SK-N-SH treated with all-trans-retinoic acid at 6 μM for 48 hours (cell line): ENCODE results near the gene FGD5.

Experiments
- ATAC-seq: fragments of 200-7000 bp; cut with Tn5 transposase; 3 replicates; pipeline ENCODE4 v1.9.1; 2020; ENCODE audit warnings: mild to moderate bottlenecking, moderate library complexity
- ARNTL ChIP-seq: fragments of 450-650 bp; formaldehyde crosslinking; IDR thresholded peaks from 2 replicates; pipeline ENCODE4 v1.5.0; 2020; ENCODE audit warnings: low read depth, mild to moderate bottlenecking, moderate library complexity, borderline replicate concordance
- BACH2 ChIP-seq: fragments of 250-450 bp; sonication (Bioruptor Pico); IDR thresholded peaks from 2 replicates; pipeline ENCODE4 v1.9.0; 2021; ENCODE audit warnings: mild to moderate bottlenecking, borderline replicate concordance
- CSDC2 ChIP-seq: fragments of 250-450 bp; sonication (Bioruptor Pico); IDR thresholded peaks from 2 replicates; pipeline ENCODE4 v1.5.0; 2020; ENCODE audit warnings: mild to moderate bottlenecking, moderate library complexity
- ESRRG ChIP-seq: fragments of 250-450 bp; sonication (Bioruptor Pico); IDR thresholded peaks from 2 replicates; pipeline ENCODE4 v1.6.1; 2021; ENCODE audit warnings: mild to moderate bottlenecking
- GLIS3 ChIP-seq: fragments of 250-450 bp; sonication (Bioruptor Pico); IDR thresholded peaks from 2 replicates; pipeline ENCODE4 v1.5.0; 2020; ENCODE audit warnings: mild to moderate bottlenecking, moderate library complexity
- OSR1 ChIP-seq: fragments of 250-450 bp; sonication (Bioruptor Pico); IDR thresholded peaks from 2 replicates; pipeline ENCODE4 v1.8.0; 2022; ENCODE audit warnings: moderate library complexity, mild to moderate bottlenecking, inconsistent platforms
- PPARA ChIP-seq: fragments of 250-450 bp; sonication (Bioruptor Pico); IDR thresholded peaks from 2 replicates; pipeline ENCODE4 v1.5.0; 2020; ENCODE audit warnings: mild to moderate bottlenecking, borderline replicate concordance
- RARB ChIP-seq: fragments of 250-450 bp; sonication (Bioruptor Pico); IDR thresholded peaks from 2 replicates; pipeline ENCODE4 v1.8.0; 2021; ENCODE audit warnings: mild to moderate bottlenecking, moderate library complexity
- SNAI2 ChIP-seq: fragments of 250-450 bp; sonication (Bioruptor Pico); IDR thresholded peaks from 2 replicates; pipeline ENCODE4 v1.5.0; 2020; ENCODE audit warnings: mild to moderate bottlenecking, moderate library complexity
- TCF4 ChIP-seq: fragments of 250-450 bp; sonication (Bioruptor Pico); IDR thresholded peaks from 2 replicates; pipeline ENCODE4 v1.8.0; 2021; ENCODE audit warnings: mild to moderate bottlenecking, moderate library complexity, borderline replicate concordance
- TOX ChIP-seq: fragments of 250-450 bp; sonication (Bioruptor Pico); IDR thresholded peaks from 2 replicates; pipeline ENCODE4 v1.8.0; 2021; ENCODE audit warnings: mild to moderate bottlenecking, moderate library complexity, borderline replicate concordance
- ZC3H10 ChIP-seq: fragments of 250-450 bp; sonication (Bioruptor Pico); IDR thresholded peaks from 2 replicates; pipeline ENCODE4 v1.5.1; 2021; ENCODE audit warnings: mild to moderate bottlenecking, moderate library complexity
- ZFP3 ChIP-seq: fragments of 250-450 bp; sonication (Bioruptor Pico); IDR thresholded peaks from 2 replicates; pipeline ENCODE4 v1.5.0; 2020; ENCODE audit warnings: mild to moderate bottlenecking, moderate library complexity
- ZFP30 ChIP-seq: fragments of 450-650 bp; formaldehyde crosslinking; IDR thresholded peaks from 2 replicates; pipeline ENCODE4 v1.5.0; 2022; ENCODE audit warnings: mild to moderate bottlenecking, moderate library complexity
- ZNF565 ChIP-seq: fragments of 450-650 bp; formaldehyde crosslinking; conservative IDR thresholded peaks from 2 replicates; pipeline ENCODE4 v1.5.0; 2020; ENCODE audit warnings: low read depth, mild to moderate bottlenecking, moderate library complexity
- ZNF70 ChIP-seq: fragments of 450-650 bp; formaldehyde crosslinking; IDR thresholded peaks from 2 replicates; pipeline ENCODE4 v1.5.0; 2020; ENCODE audit warnings: mild to moderate bottlenecking, moderate library complexity
- ZNF8 ChIP-seq: fragments of 450-650 bp; formaldehyde crosslinking; IDR thresholded peaks from 2 replicates; pipeline ENCODE4 v1.5.0; 2020; ENCODE audit warnings: mild to moderate bottlenecking, moderate library complexity
- TF ChIP-seq, protein P1 (sequence below): fragments of 250-450 bp; sonication (Bioruptor Pico); IDR thresholded peaks from 2 replicates; pipeline ENCODE4 v1.8.0; 2020; ENCODE audit warnings: mild to moderate bottlenecking, moderate library complexity, borderline replicate concordance
- TF ChIP-seq, protein P2 (sequence below): fragments of 250-450 bp; sonication (Bioruptor Pico); IDR thresholded peaks from 2 replicates; pipeline ENCODE4 v1.5.1; 2020; ENCODE audit warnings: low read depth, mild to moderate bottlenecking, moderate library complexity
- TF ChIP-seq, protein P3 (sequence below): fragments of 250-450 bp; sonication (Bioruptor Pico); IDR thresholded peaks from 2 replicates; pipeline ENCODE4 v1.5.1; 2021; ENCODE audit warnings: mild to moderate bottlenecking, moderate library complexity
- TF ChIP-seq, protein P4 (sequence below): fragments of 250-450 bp; sonication (Bioruptor Pico); IDR thresholded peaks from 2 replicates; pipeline ENCODE4 v1.5.0; 2020; ENCODE audit warnings: mild to moderate bottlenecking, moderate library complexity

Gene FGD5

DNA sequence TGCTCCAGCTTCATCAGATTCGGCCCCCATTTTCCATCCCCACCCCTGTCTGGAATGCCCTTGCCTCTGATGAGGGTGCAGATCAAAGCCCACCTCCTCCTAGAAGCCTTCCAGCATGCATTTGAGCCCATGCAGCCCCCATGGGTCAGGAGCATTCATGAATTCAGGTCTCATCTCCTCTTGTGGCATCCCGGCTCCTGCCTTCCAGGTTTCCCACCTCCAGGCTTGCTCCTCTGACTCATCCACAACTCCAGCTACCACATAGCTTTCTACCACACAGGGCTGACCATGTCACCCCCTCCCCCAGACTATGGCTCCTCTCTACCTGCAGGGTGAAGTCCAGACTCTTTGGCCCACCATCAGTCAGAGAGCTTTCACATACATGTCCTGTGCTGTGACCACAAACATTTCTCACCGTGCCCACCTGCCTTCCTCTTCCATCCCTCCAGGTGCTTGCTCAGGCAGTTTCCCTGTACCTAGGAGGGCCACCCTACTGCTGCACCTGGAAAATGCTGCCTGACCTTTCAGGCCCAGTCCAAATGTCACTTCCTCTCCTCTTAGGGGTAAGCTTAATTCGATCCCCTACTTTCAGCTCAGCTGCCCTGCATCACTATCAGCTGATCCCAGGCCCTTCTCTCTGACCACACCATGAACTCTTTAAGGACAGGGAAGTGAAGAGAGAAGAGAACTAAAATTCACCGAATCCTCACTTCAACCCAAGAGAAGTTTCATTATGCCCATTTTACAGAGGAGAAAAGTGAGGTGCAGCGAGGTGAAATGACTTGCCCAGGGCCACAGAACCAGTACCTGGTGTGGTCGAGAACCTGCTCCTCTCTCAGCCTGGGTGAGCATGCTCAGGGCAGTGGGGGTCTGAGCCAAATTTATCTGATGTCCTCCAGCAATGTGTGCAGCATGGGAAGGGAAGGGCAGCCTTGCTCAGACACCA is 13.7 kb upstream of the FGD5 start:
- no peak for TF ChIP-seq SNAI2 (CRISPR knock-in tag)
- TF ChIP-seq ZFP30 = no peak
- TF ChIP-seq, protein P1, sequence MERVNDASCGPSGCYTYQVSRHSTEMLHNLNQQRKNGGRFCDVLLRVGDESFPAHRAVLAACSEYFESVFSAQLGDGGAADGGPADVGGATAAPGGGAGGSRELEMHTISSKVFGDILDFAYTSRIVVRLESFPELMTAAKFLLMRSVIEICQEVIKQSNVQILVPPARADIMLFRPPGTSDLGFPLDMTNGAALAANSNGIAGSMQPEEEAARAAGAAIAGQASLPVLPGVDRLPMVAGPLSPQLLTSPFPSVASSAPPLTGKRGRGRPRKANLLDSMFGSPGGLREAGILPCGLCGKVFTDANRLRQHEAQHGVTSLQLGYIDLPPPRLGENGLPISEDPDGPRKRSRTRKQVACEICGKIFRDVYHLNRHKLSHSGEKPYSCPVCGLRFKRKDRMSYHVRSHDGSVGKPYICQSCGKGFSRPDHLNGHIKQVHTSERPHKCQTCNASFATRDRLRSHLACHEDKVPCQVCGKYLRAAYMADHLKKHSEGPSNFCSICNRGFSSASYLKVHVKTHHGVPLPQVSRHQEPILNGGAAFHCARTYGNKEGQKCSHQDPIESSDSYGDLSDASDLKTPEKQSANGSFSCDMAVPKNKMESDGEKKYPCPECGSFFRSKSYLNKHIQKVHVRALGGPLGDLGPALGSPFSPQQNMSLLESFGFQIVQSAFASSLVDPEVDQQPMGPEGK (CRISPR knock-in tag) = no peak
- TF ChIP-seq ZC3H10 = no peak
- TF ChIP-seq ZNF70 (CRISPR knock-in tag) = no peak
- TF ChIP-seq ZNF565 (CRISPR knock-in tag) = no peak
- TF ChIP-seq TCF4 = no peak
- no peak for TF ChIP-seq GLIS3 (CRISPR knock-in tag)
- no peak for TF ChIP-seq OSR1 (CRISPR knock-in tag)
- TF ChIP-seq, protein P2, sequence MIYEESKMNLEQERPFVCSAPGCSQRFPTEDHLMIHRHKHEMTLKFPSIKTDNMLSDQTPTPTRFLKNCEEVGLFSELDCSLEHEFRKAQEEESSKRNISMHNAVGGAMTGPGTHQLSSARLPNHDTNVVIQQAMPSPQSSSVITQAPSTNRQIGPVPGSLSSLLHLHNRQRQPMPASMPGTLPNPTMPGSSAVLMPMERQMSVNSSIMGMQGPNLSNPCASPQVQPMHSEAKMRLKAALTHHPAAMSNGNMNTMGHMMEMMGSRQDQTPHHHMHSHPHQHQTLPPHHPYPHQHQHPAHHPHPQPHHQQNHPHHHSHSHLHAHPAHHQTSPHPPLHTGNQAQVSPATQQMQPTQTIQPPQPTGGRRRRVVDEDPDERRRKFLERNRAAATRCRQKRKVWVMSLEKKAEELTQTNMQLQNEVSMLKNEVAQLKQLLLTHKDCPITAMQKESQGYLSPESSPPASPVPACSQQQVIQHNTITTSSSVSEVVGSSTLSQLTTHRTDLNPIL (CRISPR knock-in tag) = no peak
- TF ChIP-seq, protein P3, sequence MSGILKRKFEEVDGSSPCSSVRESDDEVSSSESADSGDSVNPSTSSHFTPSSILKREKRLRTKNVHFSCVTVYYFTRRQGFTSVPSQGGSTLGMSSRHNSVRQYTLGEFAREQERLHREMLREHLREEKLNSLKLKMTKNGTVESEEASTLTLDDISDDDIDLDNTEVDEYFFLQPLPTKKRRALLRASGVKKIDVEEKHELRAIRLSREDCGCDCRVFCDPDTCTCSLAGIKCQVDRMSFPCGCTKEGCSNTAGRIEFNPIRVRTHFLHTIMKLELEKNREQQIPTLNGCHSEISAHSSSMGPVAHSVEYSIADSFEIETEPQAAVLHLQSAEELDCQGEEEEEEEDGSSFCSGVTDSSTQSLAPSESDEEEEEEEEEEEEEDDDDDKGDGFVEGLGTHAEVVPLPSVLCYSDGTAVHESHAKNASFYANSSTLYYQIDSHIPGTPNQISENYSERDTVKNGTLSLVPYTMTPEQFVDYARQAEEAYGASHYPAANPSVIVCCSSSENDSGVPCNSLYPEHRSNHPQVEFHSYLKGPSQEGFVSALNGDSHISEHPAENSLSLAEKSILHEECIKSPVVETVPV = no peak
- no peak for TF ChIP-seq CSDC2
- TF ChIP-seq PPARA (CRISPR knock-in tag) = no peak
- TF ChIP-seq ZNF8 = no peak
- TF ChIP-seq ESRRG (CRISPR knock-in tag) = no peak
- no peak for TF ChIP-seq BACH2 (CRISPR knock-in tag)
- no peak for TF ChIP-seq ARNTL (CRISPR knock-in tag)
- no peak for TF ChIP-seq RARB (CRISPR knock-in tag)
- TF ChIP-seq, all 23 proteins: peak for 0
- ATAC-seq = no peak

DNA sequence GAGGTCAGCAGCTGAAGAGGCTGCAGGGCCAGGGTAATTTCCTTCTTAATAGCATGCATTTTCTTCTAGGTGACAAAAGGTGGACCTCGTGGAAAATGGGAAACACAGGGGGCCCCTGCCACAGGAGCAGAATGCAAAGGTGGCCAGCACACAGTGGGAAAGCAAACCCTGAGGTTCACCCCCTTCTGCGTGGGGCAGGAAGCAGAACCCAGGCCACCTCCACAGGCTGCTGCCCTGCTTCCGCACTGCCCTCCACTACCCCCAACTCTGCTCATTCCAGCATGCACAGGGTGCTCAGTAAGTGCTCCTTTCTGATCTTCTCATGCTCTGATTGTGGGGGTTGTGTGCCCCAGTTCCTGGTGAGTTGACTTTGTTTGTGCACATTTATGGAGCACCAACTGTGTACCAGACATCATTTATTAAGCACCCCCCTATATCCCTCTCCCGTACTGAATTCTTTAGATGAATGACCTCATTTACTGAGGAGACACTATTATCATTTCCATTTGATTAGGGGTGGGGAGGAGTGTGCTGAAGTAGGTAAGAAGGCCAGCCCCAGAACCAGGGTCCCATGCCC is 12.7 kb upstream of the FGD5 start:
- no peak for ATAC-seq
- TF ChIP-seq TCF4 (no peak), GLIS3 (CRISPR knock-in tag) (no peak), ZFP3 (no peak), ZC3H10 (no peak), ZNF565 (CRISPR knock-in tag) (no peak), PPARA (CRISPR knock-in tag) (no peak), SNAI2 (CRISPR knock-in tag) (no peak), ESRRG (CRISPR knock-in tag) (no peak), TOX (CRISPR knock-in tag) (no peak), ZFP30 (no peak)
- TF ChIP-seq, protein P4, sequence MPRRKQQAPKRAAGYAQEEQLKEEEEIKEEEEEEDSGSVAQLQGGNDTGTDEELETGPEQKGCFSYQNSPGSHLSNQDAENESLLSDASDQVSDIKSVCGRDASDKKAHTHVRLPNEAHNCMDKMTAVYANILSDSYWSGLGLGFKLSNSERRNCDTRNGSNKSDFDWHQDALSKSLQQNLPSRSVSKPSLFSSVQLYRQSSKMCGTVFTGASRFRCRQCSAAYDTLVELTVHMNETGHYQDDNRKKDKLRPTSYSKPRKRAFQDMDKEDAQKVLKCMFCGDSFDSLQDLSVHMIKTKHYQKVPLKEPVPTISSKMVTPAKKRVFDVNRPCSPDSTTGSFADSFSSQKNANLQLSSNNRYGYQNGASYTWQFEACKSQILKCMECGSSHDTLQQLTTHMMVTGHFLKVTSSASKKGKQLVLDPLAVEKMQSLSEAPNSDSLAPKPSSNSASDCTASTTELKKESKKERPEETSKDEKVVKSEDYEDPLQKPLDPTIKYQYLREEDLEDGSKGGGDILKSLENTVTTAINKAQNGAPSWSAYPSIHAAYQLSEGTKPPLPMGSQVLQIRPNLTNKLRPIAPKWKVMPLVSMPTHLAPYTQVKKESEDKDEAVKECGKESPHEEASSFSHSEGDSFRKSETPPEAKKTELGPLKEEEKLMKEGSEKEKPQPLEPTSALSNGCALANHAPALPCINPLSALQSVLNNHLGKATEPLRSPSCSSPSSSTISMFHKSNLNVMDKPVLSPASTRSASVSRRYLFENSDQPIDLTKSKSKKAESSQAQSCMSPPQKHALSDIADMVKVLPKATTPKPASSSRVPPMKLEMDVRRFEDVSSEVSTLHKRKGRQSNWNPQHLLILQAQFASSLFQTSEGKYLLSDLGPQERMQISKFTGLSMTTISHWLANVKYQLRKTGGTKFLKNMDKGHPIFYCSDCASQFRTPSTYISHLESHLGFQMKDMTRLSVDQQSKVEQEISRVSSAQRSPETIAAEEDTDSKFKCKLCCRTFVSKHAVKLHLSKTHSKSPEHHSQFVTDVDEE (CRISPR knock-in tag) = no peak
- TF ChIP-seq, protein P2 (CRISPR knock-in tag) = no peak
- TF ChIP-seq, protein P1 (CRISPR knock-in tag) = no peak
